K562 (cell line): ENCODE results near the gene TMEM150A. TPM values are rescaled to one million over a fixed set of nuclear protein-coding genes. Genes with fewer than 3 reads are reported as not detected.

Experiments used
- CBFB ChIP-seq: sonication (generic); formaldehyde crosslinking; IDR thresholded peaks from 2 replicates; pipeline ENCODE4 v1.4.0; 2020; ENCODE audit warnings: mild to moderate bottlenecking, missing genetic modification reagents
- ELF2 ChIP-seq: fragments of 250-450 bp; sonication (Bioruptor Pico); IDR thresholded peaks from 2 replicates; pipeline ENCODE4 v1.5.0; 2021; ENCODE audit warnings: mild to moderate bottlenecking
- GATAD2B ChIP-seq: fragments of 450-650 bp; IDR thresholded peaks from 2 replicates; pipeline ENCODE4 v1.6.1; 2017; ENCODE audit warnings: mild to moderate bottlenecking, borderline replicate concordance
- HLTF ChIP-seq: fragments of 450-650 bp; IDR thresholded peaks from 2 replicates; pipeline ENCODE4 v1.6.1; 2016
- L3MBTL2 ChIP-seq: fragments of 450-650 bp; IDR thresholded peaks from 2 replicates; pipeline ENCODE4 v1.6.1; 2016; ENCODE audit warnings: mild to moderate bottlenecking, moderate library complexity
- NCOR1 ChIP-seq: fragments of 450-650 bp; IDR thresholded peaks from 2 replicates; pipeline ENCODE4 v1.6.1; 2016; ENCODE audit warnings: mild to moderate bottlenecking, moderate library complexity
- SMC3 ChIP-seq: conservative IDR thresholded peaks from 2 replicates; pipeline ENCODE4 v1.6.1; 2011; ENCODE audit warnings: low read depth, low read length, improper control_type of control experiment; ENCODE audit not compliant: insufficient read depth
- TEAD1 ChIP-seq, 2 experiments: fragments of 450-650 bp in 1 of 2; sonication (generic) in 1 of 2; formaldehyde crosslinking; IDR thresholded peaks; 2 replicates each; pipeline versions ENCODE4 v1.4.0 to v1.8.0; 2020 to 2022; ENCODE audit warnings: mild to moderate bottlenecking in 2 of 2, missing genetic modification reagents in 1 of 2
- U2AF1 ChIP-seq: fragments of 200-400 bp; formaldehyde crosslinking; optimal IDR thresholded peaks from 2 replicates; pipeline ENCODE3; 2017; ENCODE audit warnings: mild to moderate bottlenecking, low read depth, low read length, moderate library complexity
- ZNF445 ChIP-seq: fragments of 250-450 bp; sonication (Bioruptor Pico); IDR thresholded peaks from 2 replicates; pipeline ENCODE4 v1.4.0; 2020; ENCODE audit warnings: low read depth, mild to moderate bottlenecking, moderate library complexity
- ZNF561 ChIP-seq: fragments of 450-650 bp; formaldehyde crosslinking; conservative IDR thresholded peaks from 2 replicates; pipeline ENCODE4 v1.4.0; 2020; ENCODE audit warnings: mild to moderate bottlenecking, moderate library complexity
- polyA plus RNA-seq, 8 experiments: library from polyadenylated mRNA; depleted of rRNA in 4 of 8; stranded (reverse) in 5 of 8; unstranded in 3 of 8; fragments of >200 nt; fragmentation: Nextera tagmentation in 2 of 8; fragmentation: Illumina TruSeq in 1 of 8; extraction: Ambion mirVana in 2 of 8; extraction: Trizol in 1 of 8; gene quantifications; 2 replicates each; pipeline versions ENCODE4 v1.2.1 to v1.2.3, GENCODE V29; 2011 to 2014; ENCODE audit warnings: inconsistent platforms in 1 of 8, missing spikeins in 1 of 8
- total RNA-seq, 7 experiments: library from RNA; depleted of rRNA in 6 of 7; stranded (reverse); fragments of >200 nt in 6 of 7; fragmentation: Illumina TruSeq in 2 of 7; extraction: Trizol in 2 of 7; gene quantifications; 2 replicates each; pipeline versions ENCODE4 v1.2.1 to v1.2.3, GENCODE V29; 2011 to 2021; ENCODE audit warnings: low replicate concordance in 1 of 7
- TF ChIP-seq, protein P1 (sequence below): fragments of 450-650 bp; IDR thresholded peaks from 2 replicates; pipeline ENCODE4 v1.6.1; 2014; ENCODE audit warnings: low read depth, mild to moderate bottlenecking, moderate library complexity, borderline replicate concordance
- TF ChIP-seq, protein P2 (sequence below): sonication (generic); formaldehyde crosslinking; IDR thresholded peaks from 2 replicates; pipeline ENCODE4 v1.8.1; 2023; ENCODE audit warnings: mild to moderate bottlenecking, missing genetic modification reagents
- TF ChIP-seq, protein P3 (sequence below): fragments of 450-650 bp; IDR thresholded peaks from 2 replicates; pipeline ENCODE4 v1.6.1; 2017; ENCODE audit warnings: antibody characterized with exemption
- TF ChIP-seq, protein P4 (sequence below): sonication (generic); formaldehyde crosslinking; IDR thresholded peaks from 2 replicates; pipeline ENCODE4 v1.8.0; 2023; ENCODE audit warnings: missing genetic modification reagents, mild to moderate bottlenecking, borderline replicate concordance
- TF ChIP-seq, protein P5 (sequence below): fragments of 250-450 bp; sonication (Bioruptor Pico); IDR thresholded peaks from 2 replicates; pipeline ENCODE4 v1.4.0; 2020

Gene TMEM150A
- total and polyA plus RNA-seq, 9 of the 15 experiments (the other 6 are each of a cell fraction or from before 2014, with no cell fraction given): 3.9 to 17.1 (median 8.4) TPM

DNA sequence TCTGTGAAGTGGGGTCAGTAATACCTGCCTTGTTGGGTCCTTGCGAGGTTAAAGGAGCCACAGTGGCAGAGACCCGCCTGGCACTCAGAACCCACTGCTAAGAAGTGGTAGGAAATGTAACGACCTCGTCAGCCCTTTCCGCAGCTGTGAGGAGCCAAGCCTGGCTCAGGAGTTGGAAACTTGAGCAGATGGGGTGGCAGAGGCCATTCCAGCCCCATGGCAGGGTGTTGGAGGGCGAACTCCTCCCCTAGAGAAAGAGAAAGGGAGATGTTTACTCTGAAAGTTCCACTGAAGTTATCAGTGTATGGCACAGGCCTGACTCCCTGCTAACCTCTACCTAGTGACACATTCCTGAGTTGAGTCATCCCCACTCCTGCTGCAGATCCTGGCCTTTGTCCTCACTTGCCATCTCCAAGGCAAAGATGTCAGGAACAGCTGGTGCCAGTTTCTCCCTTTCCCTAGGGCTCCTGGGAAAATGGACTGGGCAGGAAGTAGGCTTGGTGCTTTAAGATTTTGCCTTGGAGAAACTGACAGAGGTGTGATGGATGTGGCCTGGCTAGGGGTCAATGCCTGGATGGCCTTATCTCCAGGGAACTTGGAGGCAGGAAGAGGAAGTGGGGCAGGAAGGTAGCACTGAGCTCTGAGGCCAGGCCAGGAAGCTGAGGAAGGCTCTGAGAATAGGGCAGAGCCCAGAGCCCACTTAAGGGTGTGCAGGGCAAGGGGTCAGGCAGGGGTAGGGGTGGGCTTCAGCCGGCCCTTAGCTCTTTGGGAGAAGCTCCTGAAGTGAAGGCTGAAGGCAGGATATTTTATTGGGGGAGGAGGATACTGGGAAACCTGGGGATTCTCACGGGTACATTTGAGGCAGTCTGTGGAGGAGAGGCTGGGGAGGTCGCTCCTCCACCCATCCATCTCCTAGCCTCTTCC is 17.4 kb downstream of the TMEM150A start (continued):
- no peak; the same call in 1 of the 2 replicates for TF ChIP-seq ELF2
- TF ChIP-seq GATAD2B: no peak
- TF ChIP-seq HLTF: no peak
- TF ChIP-seq CBFB (CRISPR knock-in tag): no peak
- TF ChIP-seq, protein P1, sequence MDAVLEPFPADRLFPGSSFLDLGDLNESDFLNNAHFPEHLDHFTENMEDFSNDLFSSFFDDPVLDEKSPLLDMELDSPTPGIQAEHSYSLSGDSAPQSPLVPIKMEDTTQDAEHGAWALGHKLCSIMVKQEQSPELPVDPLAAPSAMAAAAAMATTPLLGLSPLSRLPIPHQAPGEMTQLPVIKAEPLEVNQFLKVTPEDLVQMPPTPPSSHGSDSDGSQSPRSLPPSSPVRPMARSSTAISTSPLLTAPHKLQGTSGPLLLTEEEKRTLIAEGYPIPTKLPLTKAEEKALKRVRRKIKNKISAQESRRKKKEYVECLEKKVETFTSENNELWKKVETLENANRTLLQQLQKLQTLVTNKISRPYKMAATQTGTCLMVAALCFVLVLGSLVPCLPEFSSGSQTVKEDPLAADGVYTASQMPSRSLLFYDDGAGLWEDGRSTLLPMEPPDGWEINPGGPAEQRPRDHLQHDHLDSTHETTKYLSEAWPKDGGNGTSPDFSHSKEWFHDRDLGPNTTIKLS: no peak
- TF ChIP-seq SMC3: no peak
- peak; percentile 44 to 89; a peak in 2 of 4 replicates for TF ChIP-seq TEAD1 (CRISPR knock-in tag; IDR thresholded peaks at IDR 0.05)
- TF ChIP-seq, protein P2, sequence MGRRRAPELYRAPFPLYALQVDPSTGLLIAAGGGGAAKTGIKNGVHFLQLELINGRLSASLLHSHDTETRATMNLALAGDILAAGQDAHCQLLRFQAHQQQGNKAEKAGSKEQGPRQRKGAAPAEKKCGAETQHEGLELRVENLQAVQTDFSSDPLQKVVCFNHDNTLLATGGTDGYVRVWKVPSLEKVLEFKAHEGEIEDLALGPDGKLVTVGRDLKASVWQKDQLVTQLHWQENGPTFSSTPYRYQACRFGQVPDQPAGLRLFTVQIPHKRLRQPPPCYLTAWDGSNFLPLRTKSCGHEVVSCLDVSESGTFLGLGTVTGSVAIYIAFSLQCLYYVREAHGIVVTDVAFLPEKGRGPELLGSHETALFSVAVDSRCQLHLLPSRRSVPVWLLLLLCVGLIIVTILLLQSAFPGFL (CRISPR knock-in tag): no peak
- TF ChIP-seq, protein P3, sequence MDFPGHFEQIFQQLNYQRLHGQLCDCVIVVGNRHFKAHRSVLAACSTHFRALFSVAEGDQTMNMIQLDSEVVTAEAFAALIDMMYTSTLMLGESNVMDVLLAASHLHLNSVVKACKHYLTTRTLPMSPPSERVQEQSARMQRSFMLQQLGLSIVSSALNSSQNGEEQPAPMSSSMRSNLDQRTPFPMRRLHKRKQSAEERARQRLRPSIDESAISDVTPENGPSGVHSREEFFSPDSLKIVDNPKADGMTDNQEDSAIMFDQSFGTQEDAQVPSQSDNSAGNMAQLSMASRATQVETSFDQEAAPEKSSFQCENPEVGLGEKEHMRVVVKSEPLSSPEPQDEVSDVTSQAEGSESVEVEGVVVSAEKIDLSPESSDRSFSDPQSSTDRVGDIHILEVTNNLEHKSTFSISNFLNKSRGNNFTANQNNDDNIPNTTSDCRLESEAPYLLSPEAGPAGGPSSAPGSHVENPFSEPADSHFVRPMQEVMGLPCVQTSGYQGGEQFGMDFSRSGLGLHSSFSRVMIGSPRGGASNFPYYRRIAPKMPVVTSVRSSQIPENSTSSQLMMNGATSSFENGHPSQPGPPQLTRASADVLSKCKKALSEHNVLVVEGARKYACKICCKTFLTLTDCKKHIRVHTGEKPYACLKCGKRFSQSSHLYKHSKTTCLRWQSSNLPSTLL: no peak
- peak; percentile 74 for TF ChIP-seq NCOR1
- TF ChIP-seq ZNF561 (CRISPR knock-in tag): no peak
- TF ChIP-seq U2AF1: no peak
- TF ChIP-seq, protein P4, sequence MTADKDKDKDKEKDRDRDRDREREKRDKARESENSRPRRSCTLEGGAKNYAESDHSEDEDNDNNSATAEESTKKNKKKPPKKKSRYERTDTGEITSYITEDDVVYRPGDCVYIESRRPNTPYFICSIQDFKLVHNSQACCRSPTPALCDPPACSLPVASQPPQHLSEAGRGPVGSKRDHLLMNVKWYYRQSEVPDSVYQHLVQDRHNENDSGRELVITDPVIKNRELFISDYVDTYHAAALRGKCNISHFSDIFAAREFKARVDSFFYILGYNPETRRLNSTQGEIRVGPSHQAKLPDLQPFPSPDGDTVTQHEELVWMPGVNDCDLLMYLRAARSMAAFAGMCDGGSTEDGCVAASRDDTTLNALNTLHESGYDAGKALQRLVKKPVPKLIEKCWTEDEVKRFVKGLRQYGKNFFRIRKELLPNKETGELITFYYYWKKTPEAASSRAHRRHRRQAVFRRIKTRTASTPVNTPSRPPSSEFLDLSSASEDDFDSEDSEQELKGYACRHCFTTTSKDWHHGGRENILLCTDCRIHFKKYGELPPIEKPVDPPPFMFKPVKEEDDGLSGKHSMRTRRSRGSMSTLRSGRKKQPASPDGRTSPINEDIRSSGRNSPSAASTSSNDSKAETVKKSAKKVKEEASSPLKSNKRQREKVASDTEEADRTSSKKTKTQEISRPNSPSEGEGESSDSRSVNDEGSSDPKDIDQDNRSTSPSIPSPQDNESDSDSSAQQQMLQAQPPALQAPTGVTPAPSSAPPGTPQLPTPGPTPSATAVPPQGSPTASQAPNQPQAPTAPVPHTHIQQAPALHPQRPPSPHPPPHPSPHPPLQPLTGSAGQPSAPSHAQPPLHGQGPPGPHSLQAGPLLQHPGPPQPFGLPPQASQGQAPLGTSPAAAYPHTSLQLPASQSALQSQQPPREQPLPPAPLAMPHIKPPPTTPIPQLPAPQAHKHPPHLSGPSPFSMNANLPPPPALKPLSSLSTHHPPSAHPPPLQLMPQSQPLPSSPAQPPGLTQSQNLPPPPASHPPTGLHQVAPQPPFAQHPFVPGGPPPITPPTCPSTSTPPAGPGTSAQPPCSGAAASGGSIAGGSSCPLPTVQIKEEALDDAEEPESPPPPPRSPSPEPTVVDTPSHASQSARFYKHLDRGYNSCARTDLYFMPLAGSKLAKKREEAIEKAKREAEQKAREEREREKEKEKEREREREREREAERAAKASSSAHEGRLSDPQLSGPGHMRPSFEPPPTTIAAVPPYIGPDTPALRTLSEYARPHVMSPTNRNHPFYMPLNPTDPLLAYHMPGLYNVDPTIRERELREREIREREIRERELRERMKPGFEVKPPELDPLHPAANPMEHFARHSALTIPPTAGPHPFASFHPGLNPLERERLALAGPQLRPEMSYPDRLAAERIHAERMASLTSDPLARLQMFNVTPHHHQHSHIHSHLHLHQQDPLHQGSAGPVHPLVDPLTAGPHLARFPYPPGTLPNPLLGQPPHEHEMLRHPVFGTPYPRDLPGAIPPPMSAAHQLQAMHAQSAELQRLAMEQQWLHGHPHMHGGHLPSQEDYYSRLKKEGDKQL: no peak
- TF ChIP-seq, protein P5, sequence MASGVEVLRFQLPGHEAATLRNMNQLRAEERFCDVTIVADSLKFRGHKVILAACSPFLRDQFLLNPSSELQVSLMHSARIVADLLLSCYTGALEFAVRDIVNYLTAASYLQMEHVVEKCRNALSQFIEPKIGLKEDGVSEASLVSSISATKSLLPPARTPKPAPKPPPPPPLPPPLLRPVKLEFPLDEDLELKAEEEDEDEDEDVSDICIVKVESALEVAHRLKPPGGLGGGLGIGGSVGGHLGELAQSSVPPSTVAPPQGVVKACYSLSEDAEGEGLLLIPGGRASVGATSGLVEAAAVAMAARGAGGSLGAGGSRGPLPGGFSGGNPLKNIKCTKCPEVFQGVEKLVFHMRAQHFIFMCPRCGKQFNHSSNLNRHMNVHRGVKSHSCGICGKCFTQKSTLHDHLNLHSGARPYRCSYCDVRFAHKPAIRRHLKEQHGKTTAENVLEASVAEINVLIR (CRISPR knock-in tag): no peak
- TF ChIP-seq ZNF445 (CRISPR knock-in tag): no peak
- no peak; the same call in 1 of the 2 replicates for TF ChIP-seq L3MBTL2
